Activated B cell treated with CpG ODN at 0.5 μM for 24 hours (primary cell): ENCODE measurements around the gene CORT. TPM values are rescaled to one million over a fixed set of nuclear protein-coding genes. Genes with fewer than 3 reads are reported as not detected.
"Not testable (repeated sequence)": the region's sequence is repeated elsewhere in the genome, so short reads cannot be mapped to it uniquely, and the experiment has no call there.

Experiments
- ATAC-seq: fragments of 200-7000 bp; cut with Tn5 transposase; one replicate; pipeline ENCODE4 v1.10.0; 2021; ENCODE audit warnings: low read depth, mild to moderate bottlenecking, moderate library complexity
- CTCF ChIA-PET: fragments of 350-600 bp; sonication (Branson Sonifier 250); formaldehyde crosslinking; loops from one replicate; lab custom pipeline; 2021; ENCODE audit warnings: antibody characterized with exemption; lab: Charles Lee
- POLR2A ChIA-PET: fragments of 350-600 bp; sonication (Branson Sonifier 250); formaldehyde crosslinking; loops from one replicate; lab custom pipeline; 2021; ENCODE audit warnings: antibody characterized with exemption; lab: Charles Lee
- DNase-seq: peaks from one replicate; pipeline ENCODE4 v3.0.0; 2022
- H3K27ac Mint-ChIP-seq: one replicate; pipeline ENCODE4 v1.8.0; 2020; ENCODE audit warnings: mixed read lengths
- H3K27me3 Mint-ChIP-seq: one replicate; pipeline ENCODE4 v1.8.0; 2021; ENCODE audit warnings: mixed read lengths
- H3K36me3 Mint-ChIP-seq: one replicate; pipeline ENCODE4 v1.8.0; 2021; ENCODE audit warnings: low read depth, mixed read lengths
- H3K4me1 Mint-ChIP-seq: one replicate; pipeline ENCODE4 v1.8.0; 2021; ENCODE audit warnings: mixed read lengths
- H3K4me3 Mint-ChIP-seq: one replicate; pipeline ENCODE4 v1.8.0; 2020; ENCODE audit warnings: mild to moderate bottlenecking, mixed read lengths
- H3K9me3 Mint-ChIP-seq: one replicate; pipeline ENCODE4 v1.8.0; 2020; ENCODE audit warnings: mixed read lengths
- CTCF ChIP-seq: fragments of 200-600 bp; IDR thresholded peaks from one replicate; pipeline ENCODE4 v1.8.0; 2022; ENCODE audit warnings: antibody characterized with exemption, mild to moderate bottlenecking
- intact Hi-C: fragments of 100-400 bp; cut with micrococcal nuclease; formaldehyde crosslinking; loops from one replicate; pipeline ENCODE4 v1.15.1; 2024
- total RNA-seq: library from RNA; stranded (reverse); gene quantifications from 2 replicates; pipeline ENCODE4 v1.2.3, GENCODE V29; 2022

Gene CORT
- total RNA-seq, 1 donor from 2014 or later: 0.49 TPM

- Mint-ChIP-seq H3K9me3 (no peaks in the 10 kb centered on the region), H3K27me3 (no peaks in the 10 kb centered on the region), H3K36me3 (peaks cover 60% of the 10 kb centered on the region), H3K27ac (no peak overlapping the region), H3K4me1 (peaks cover 4% of the 10 kb centered on the region), H3K4me3 (no peak overlapping the region)
- ChIA-PET CTCF (no interaction called here), POLR2A (no interaction called here)
- intact Hi-C loops: no loop called here
- ATAC-seq: no peak
- no peak for TF ChIP-seq CTCF
- DNase-seq: no peak
Observed at GRCh38 chr1:10419351-10419750, 30.5 kb upstream of the CORT start.

GRCh38 chr1:10421637-10422036, 28.2 kb upstream of the CORT start:
- DNase-seq (no peak), ATAC-seq (no peak)
- POLR2A ChIA-PET: no interaction called here
- no peaks in the 10 kb centered on the region for H3K9me3 Mint-ChIP-seq
- no peak overlapping the region for H3K27ac Mint-ChIP-seq
- H3K36me3 Mint-ChIP-seq: peaks cover 44% of the 10 kb centered on the region
- TF ChIP-seq CTCF: no peak
- H3K4me1 Mint-ChIP-seq: no peaks in the 10 kb centered on the region
- CTCF ChIA-PET: no interaction called here
- H3K27me3 Mint-ChIP-seq: no peaks in the 10 kb centered on the region
- intact Hi-C loops: no loop called here
- H3K4me3 Mint-ChIP-seq: no peak overlapping the region

DNA sequence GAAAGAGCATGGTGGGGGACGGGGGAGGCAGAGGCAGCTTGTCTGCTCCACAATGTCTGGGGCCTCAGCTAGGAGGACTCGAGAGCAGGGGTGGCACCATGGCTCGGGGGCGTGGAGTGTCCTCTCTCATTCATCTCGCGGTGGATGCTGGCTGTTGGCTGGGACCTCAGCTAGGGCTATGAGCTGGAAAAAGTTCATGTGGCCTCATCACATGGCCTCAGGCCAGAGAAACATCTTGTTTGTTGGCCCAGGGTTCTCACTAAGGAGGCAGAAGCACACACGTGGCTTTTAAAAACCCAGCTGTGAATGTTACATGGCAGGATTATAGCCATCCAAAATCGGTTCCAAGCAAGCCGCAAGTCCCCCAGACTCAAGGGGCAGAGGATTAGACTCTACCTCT, 25.8 kb upstream of the CORT start:
- H3K9me3 Mint-ChIP-seq: no peaks in the 10 kb centered on the region
- ChIA-PET CTCF (no interaction called here), POLR2A (no interaction called here)
- no peak overlapping the region for H3K27ac Mint-ChIP-seq
- ATAC-seq: no peak
- H3K4me1 Mint-ChIP-seq: peaks cover 2% of the 10 kb centered on the region
- H3K36me3 Mint-ChIP-seq: peaks cover 22% of the 10 kb centered on the region
- no peaks in the 10 kb centered on the region for H3K27me3 Mint-ChIP-seq
- intact Hi-C loops: no loop called here
- no peak for TF ChIP-seq CTCF
- DNase-seq: no peak
- no peak overlapping the region for H3K4me3 Mint-ChIP-seq

DNA sequence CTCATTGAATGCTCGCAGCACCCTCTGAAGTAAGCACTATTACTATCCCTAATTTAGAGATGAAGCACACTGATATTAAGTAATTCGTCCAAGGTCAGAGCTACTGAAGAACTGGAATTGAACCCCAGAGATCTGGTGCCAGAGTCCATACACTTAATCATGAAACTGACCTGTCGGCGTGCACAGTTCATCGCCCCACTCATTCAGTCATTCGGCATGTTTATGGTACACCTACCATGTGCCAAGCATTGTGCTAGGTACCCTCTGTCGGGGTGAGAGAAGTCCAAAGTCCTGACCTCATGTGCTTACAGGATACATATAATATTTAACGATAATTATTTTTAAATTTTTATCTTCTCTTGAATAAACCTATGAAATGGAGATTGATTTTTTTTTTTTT, 25.2 kb upstream of the CORT start:
- no peaks in the 10 kb centered on the region for H3K9me3 Mint-ChIP-seq
- CTCF ChIA-PET: no interaction called here
- H3K27ac Mint-ChIP-seq: no peak overlapping the region
- peaks cover 4% of the 10 kb centered on the region for H3K4me1 Mint-ChIP-seq
- H3K36me3 Mint-ChIP-seq: peaks cover 16% of the 10 kb centered on the region
- DNase-seq (no peak), ATAC-seq (no peak)
- no peaks in the 10 kb centered on the region for H3K27me3 Mint-ChIP-seq
- no peak for TF ChIP-seq CTCF
- H3K4me3 Mint-ChIP-seq: no peak overlapping the region
- POLR2A ChIA-PET: no interaction called here
- intact Hi-C loops: no loop called here

- ATAC-seq, H3K9me3 Mint-ChIP-seq, H3K27me3 Mint-ChIP-seq, POLR2A ChIA-PET, DNase-seq, CTCF ChIA-PET, H3K36me3 Mint-ChIP-seq, H3K27ac Mint-ChIP-seq, H3K4me3 Mint-ChIP-seq, intact Hi-C loops: not testable (repeated sequence)
- peaks cover 14% of the 10 kb centered on the region for H3K4me1 Mint-ChIP-seq
Observed at GRCh38 chr1:10425826-10426534, 23.9 kb upstream of the CORT start.

- CTCF ChIA-PET, H3K27me3 Mint-ChIP-seq, POLR2A ChIA-PET, H3K27ac Mint-ChIP-seq, DNase-seq, intact Hi-C loops, H3K9me3 Mint-ChIP-seq, H3K36me3 Mint-ChIP-seq, ATAC-seq, H3K4me3 Mint-ChIP-seq: not testable (repeated sequence)
- H3K4me1 Mint-ChIP-seq: peaks cover 19% of the 10 kb centered on the region
Observed at GRCh38 chr1:10426535-10426848, 23.3 kb upstream of the CORT start.
